Measurements from ENCODE around the gene R3HCC1L.

Gene R3HCC1L

GRCh38 chr10:98238391-98238790 lies 103.9 kb downstream of the R3HCC1L start:
- no peak for DNase-seq

GRCh38 chr10:98240524-98240923 lies 106.1 kb downstream of the R3HCC1L start:
- no peak for DNase-seq

- no peak for DNase-seq
Measured at GRCh38 chr10:98242823-98243222, 108.4 kb downstream of the R3HCC1L start.

GRCh38 chr10:98244141-98244540 lies 109.7 kb downstream of the R3HCC1L start:
- no peak for DNase-seq

GRCh38 chr10:98244586-98244985 lies 110.1 kb downstream of the R3HCC1L start:
- no peak for DNase-seq

GRCh38 chr10:98246911-98247805 lies 112.7 kb downstream of the R3HCC1L start:
- DNase-seq = no peak

- no peak for DNase-seq
Measured at GRCh38 chr10:98248018-98248417, 113.6 kb downstream of the R3HCC1L start.

- DNase-seq = no peak
Measured at GRCh38 chr10:98249134-98249533, 114.7 kb downstream of the R3HCC1L start.

GRCh38 chr10:98251399-98251798 lies 116.9 kb downstream of the R3HCC1L start:
- no peak for DNase-seq

GRCh38 chr10:98252464-98252863 lies 118.0 kb downstream of the R3HCC1L start:
- no peak for DNase-seq

GRCh38 chr10:98253499-98253898 lies 119.0 kb downstream of the R3HCC1L start:
- DNase-seq = no peak

GRCh38 chr10:98254234-98254974 lies 119.9 kb downstream of the R3HCC1L start:
- no peak for DNase-seq

GRCh38 chr10:98255146-98255877 lies 120.9 kb downstream of the R3HCC1L start:
- DNase-seq = no peak

GRCh38 chr10:98256692-98257091 lies 122.2 kb downstream of the R3HCC1L start:
- DNase-seq = no peak

- no peak for DNase-seq
Measured at GRCh38 chr10:98257198-98257597, 122.7 kb downstream of the R3HCC1L start.

- DNase-seq = no peak
Measured at GRCh38 chr10:98257961-98258360, 123.5 kb downstream of the R3HCC1L start.

- DNase-seq = no peak
Measured at GRCh38 chr10:98258683-98259454, 124.4 kb downstream of the R3HCC1L start.

- DNase-seq = no peak
Measured at GRCh38 chr10:98259606-98260315, 125.3 kb downstream of the R3HCC1L start.

- DNase-seq = no peak
Measured at GRCh38 chr10:98260350-98260749, 125.9 kb downstream of the R3HCC1L start.

GRCh38 chr10:98260752-98261151 lies 126.3 kb downstream of the R3HCC1L start:
- DNase-seq = no peak

GRCh38 chr10:98261436-98262277 lies 127.2 kb downstream of the R3HCC1L start:
- DNase-seq = no peak

All from CD4-positive, alpha-beta T cell treated with Interleukin-6 for 4 hours (primary cell).